ENCODE results near the gene IRX1.

IRX1 gene

GRCh38 chr5:3596261-3596825 lies 711 bp downstream of the IRX1 start:
- peak; percentile 54 for DNase-seq
- H3K9me3 Mint-ChIP-seq, result peaks cover 6% of the 10 kb centered on the region
- H3K36me3 Mint-ChIP-seq (ENCODE audit: low read depth), result no peaks in the 10 kb centered on the region
- peaks cover 45% of the 10 kb centered on the region for H3K4me1 Mint-ChIP-seq
- peaks cover 95% of the 10 kb centered on the region for H3K27me3 Mint-ChIP-seq (ENCODE audit: low read depth, poor library complexity)
- no peak for TF ChIP-seq CTCF (IDR thresholded peaks at IDR 0.05)
- peak overlapping the region; percentile 57 for H3K27ac Mint-ChIP-seq
- H3K4me3 Mint-ChIP-seq, result peak overlapping the region; percentile 78

GRCh38 chr5:3596857-3597166 lies 1.2 kb downstream of the IRX1 start:
- H3K4me3 Mint-ChIP-seq, result peak overlapping the region; percentile 78

GRCh38 chr5:3597167-3598007 lies 1.8 kb downstream of the IRX1 start:
- DNase-seq, result peak; percentile 34
- H3K27me3 Mint-ChIP-seq (ENCODE audit: low read depth, poor library complexity), result peaks cover 95% of the 10 kb centered on the region

More at GRCh38 chr5:3596857-3597166, 1.2 kb downstream of the IRX1 start:
- no peak for TF ChIP-seq CTCF (IDR thresholded peaks at IDR 0.05)
- H3K9me3 Mint-ChIP-seq, result peaks cover 7% of the 10 kb centered on the region
- DNase-seq, result no peak
- H3K27me3 Mint-ChIP-seq (ENCODE audit: low read depth, poor library complexity), result peaks cover 95% of the 10 kb centered on the region
- H3K4me1 Mint-ChIP-seq, result peaks cover 48% of the 10 kb centered on the region
- peak overlapping the region; percentile 57 for H3K27ac Mint-ChIP-seq
- no peaks in the 10 kb centered on the region for H3K36me3 Mint-ChIP-seq (ENCODE audit: low read depth)

DNA sequence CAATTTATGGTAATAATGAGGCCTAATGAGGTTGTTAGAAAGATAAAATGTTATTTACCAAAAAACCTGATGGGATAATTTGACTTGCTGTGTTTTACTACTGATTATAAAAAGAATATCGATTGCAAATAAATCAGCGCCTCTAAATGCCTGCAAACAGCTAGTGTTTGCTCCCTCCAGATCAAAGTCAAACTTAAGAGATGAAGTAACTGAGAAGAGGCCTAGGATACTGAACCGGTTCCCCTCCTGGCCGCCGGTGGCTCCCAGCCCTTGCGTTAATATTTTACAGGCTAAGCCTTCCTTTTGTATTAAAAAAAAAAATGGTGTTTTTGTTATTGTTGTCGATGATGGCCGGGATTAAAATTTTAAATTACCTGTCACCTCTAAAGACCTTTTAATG lies 2.6 kb downstream of the IRX1 start:
- H3K9me3 Mint-ChIP-seq, result peaks cover 7% of the 10 kb centered on the region
- H3K36me3 Mint-ChIP-seq (ENCODE audit: low read depth), result no peaks in the 10 kb centered on the region
- peak overlapping the region; percentile 78 for H3K4me3 Mint-ChIP-seq
- H3K4me1 Mint-ChIP-seq, result peaks cover 50% of the 10 kb centered on the region
- H3K27me3 Mint-ChIP-seq (ENCODE audit: low read depth, poor library complexity), result peaks cover 95% of the 10 kb centered on the region
- no peak overlapping the region for H3K27ac Mint-ChIP-seq
- no peak for TF ChIP-seq CTCF (IDR thresholded peaks at IDR 0.05)
- no peak for DNase-seq

More at GRCh38 chr5:3597167-3598007, 1.8 kb downstream of the IRX1 start:
- Mint-ChIP-seq H3K4me1 (peaks cover 50% of the 10 kb centered on the region), H3K9me3 (peaks cover 7% of the 10 kb centered on the region), H3K36me3 (ENCODE audit: low read depth) (no peaks in the 10 kb centered on the region), H3K4me3 (peak overlapping the region; percentile 78), H3K27ac (no peak overlapping the region)
- no peak for TF ChIP-seq CTCF (IDR thresholded peaks at IDR 0.05)

DNA sequence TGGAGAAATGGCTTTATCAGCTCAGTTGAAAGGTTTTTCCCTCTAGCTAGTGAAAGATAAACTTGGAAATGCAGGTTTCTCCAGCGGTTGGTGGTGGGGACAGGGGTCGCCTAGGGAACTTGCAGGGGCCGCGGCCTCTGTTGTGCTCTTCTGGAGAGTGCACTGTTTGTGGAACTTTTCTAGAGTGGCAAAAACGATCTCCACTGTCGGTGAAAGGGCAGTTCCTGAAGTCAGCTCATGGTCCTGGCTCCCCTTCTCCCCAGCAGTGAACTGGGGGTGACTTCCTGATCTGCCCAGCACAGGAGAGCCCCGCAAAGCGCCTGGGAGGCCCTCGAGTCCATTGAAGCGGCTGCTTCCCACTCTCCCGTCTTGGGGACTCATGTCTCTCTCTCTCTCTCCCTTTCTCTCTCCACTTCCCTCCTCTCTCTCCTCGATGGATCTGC lies 3.2 kb downstream of the IRX1 start:
- H3K4me1 Mint-ChIP-seq, result peaks cover 46% of the 10 kb centered on the region
- H3K36me3 Mint-ChIP-seq (ENCODE audit: low read depth), result no peaks in the 10 kb centered on the region
- peak overlapping the region; percentile 69 for H3K4me3 Mint-ChIP-seq
- no peak for DNase-seq
- H3K27me3 Mint-ChIP-seq (ENCODE audit: low read depth, poor library complexity), result peaks cover 95% of the 10 kb centered on the region
- TF ChIP-seq CTCF (IDR thresholded peaks at IDR 0.05), result no peak
- no peak overlapping the region for H3K27ac Mint-ChIP-seq
- peaks cover 7% of the 10 kb centered on the region for H3K9me3 Mint-ChIP-seq
